MM.1S (cell line): ENCODE data around the gene SFXN1.

ENCODE experiments used
- CTCF ChIP-seq: fragments of 300-600 bp; sonication (generic); IDR thresholded peaks from 2 replicates; pipeline ENCODE4 v1.5.1; 2016; ENCODE audit warnings: antibody characterized with exemption, low read length, mixed read lengths
- EZH2 ChIP-seq: fragments of 300-600 bp; sonication (generic); optimal IDR thresholded peaks from 2 replicates; pipeline ENCODE3; 2017; ENCODE audit warnings: low read depth, mild to moderate bottlenecking, antibody characterized with exemption, low read length, mixed read lengths
- EZH2phosphoT487 ChIP-seq: fragments of 300-600 bp; sonication (generic); IDR thresholded peaks from 2 replicates; pipeline ENCODE4 v1.6.1; 2018; ENCODE audit warnings: antibody characterized with exemption, low read length

GRCh38 chr5:175493260-175493659 lies 14.9 kb downstream of the SFXN1 start:
- TF ChIP-seq CTCF: no peak
- TF ChIP-seq EZH2: no peak
- no peak for TF ChIP-seq EZH2phosphoT487
